ENCODE data around the gene C12orf42. TPM values are rescaled to one million over a fixed set of nuclear protein-coding genes. Genes with fewer than 3 reads are reported as not detected.

Gene C12orf42
- total RNA-seq, 1 donor = not detected

GRCh38 chr12:103268831-103269514 is 226.8 kb downstream of the C12orf42 start:
- no peak for TF ChIP-seq CTCF (IDR thresholded peaks at IDR 0.05; ENCODE audit: insufficient read depth, low read depth, low read length)
- no peak for DNase-seq (ENCODE audit: low read depth)

GRCh38 chr12:103257763-103258162 is 238.0 kb downstream of the C12orf42 start:
- no peak overlapping the region for H3K4me3 ChIP-seq (ENCODE audit: low read depth, low read length)
- no peak for TF ChIP-seq CTCF (IDR thresholded peaks at IDR 0.05; ENCODE audit: insufficient read depth, low read depth, low read length)
- no peak for DNase-seq (ENCODE audit: low read depth)

More at GRCh38 chr12:103268831-103269514, 226.8 kb downstream of the C12orf42 start:
- no peak overlapping the region for H3K4me3 ChIP-seq (ENCODE audit: low read depth, low read length)

Other genes starting within 250 kb of the C12orf42 start
- gene STAB2, start 91.3 kb upstream of the C12orf42 start, total RNA-seq = not detected in 2 replicates

Data from fibroblast of villous mesenchyme (primary cell).